ENCODE data around the gene INSM1. TPM values are rescaled to one million over a fixed set of nuclear protein-coding genes. Genes with fewer than 3 reads are reported as not detected.

The INSM1 gene
- total RNA-seq, 2 experiments from 2014 or later = not detected

- no peak for DNase-seq
- no peak overlapping the region for H3K4me3 Mint-ChIP-seq
- H3K27ac Mint-ChIP-seq = no peak overlapping the region
- no peaks in the 10 kb centered on the region for H3K36me3 Mint-ChIP-seq (ENCODE audit: low read depth)
- H3K4me1 Mint-ChIP-seq = peaks cover 19% of the 10 kb centered on the region
- POLR2A ChIA-PET = no interaction called here
- H3K9me3 Mint-ChIP-seq = no peaks in the 10 kb centered on the region
- CTCF ChIA-PET = no interaction called here
- H3K27me3 Mint-ChIP-seq = peaks cover 65% of the 10 kb centered on the region
These were observed 3.1 kb upstream of the INSM1 start for GRCh38 chr20:20364593-20365479.

- H3K4me3 Mint-ChIP-seq = no peak overlapping the region
These were observed 2.3 kb upstream of the INSM1 start for GRCh38 chr20:20365480-20366161.

DNA sequence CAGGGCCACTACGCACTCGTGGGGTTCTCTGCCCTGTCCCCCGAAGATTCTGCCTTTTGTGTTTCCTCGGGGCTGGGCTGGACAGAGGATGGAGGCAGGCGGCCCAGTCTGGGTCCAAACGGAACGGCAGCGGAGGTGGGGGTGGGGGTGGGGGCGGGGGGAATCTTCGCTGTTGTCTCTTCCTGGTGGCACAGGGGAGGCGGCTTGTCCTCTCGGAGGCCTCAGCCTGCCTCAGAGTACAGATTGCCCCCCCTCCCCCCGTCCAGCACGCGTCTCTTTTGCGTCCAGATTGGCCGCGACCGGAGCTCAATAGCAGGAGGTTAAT lies 1.4 kb upstream of the INSM1 start:
- Mint-ChIP-seq H3K27me3 (peaks cover 67% of the 10 kb centered on the region), H3K36me3 (ENCODE audit: low read depth) (no peaks in the 10 kb centered on the region), H3K27ac (no peak overlapping the region), H3K4me1 (peaks cover 15% of the 10 kb centered on the region), H3K4me3 (peak overlapping the region; percentile 35), H3K9me3 (no peaks in the 10 kb centered on the region)
- POLR2A ChIA-PET = no interaction called here
- no peak for DNase-seq
- CTCF ChIA-PET = interaction anchor here (0.6 kb wide), 2 partner anchors 414 to 488 kb away, joined by 3 to 4 read pairs; no protein-coding TSS in a partner anchor

More at GRCh38 chr20:20365480-20366161, 2.3 kb upstream of the INSM1 start:
- Mint-ChIP-seq H3K27ac (no peak overlapping the region), H3K27me3 (peaks cover 69% of the 10 kb centered on the region), H3K9me3 (no peaks in the 10 kb centered on the region), H3K36me3 (ENCODE audit: low read depth) (no peaks in the 10 kb centered on the region), H3K4me1 (peaks cover 17% of the 10 kb centered on the region)
- ChIA-PET CTCF (no interaction called here), POLR2A (no interaction called here)
- DNase-seq = no peak

- H3K4me1 Mint-ChIP-seq = peaks cover 15% of the 10 kb centered on the region
- no peak for DNase-seq
- H3K9me3 Mint-ChIP-seq = no peaks in the 10 kb centered on the region
- no peak overlapping the region for H3K4me3 Mint-ChIP-seq
- ChIA-PET CTCF (interaction anchor here (0.6 kb wide), 2 partner anchors 413 to 487 kb away, joined by 3 to 4 read pairs; no protein-coding TSS in a partner anchor), POLR2A (no interaction called here)
- H3K27ac Mint-ChIP-seq = no peak overlapping the region
- H3K27me3 Mint-ChIP-seq = peaks cover 67% of the 10 kb centered on the region
- H3K36me3 Mint-ChIP-seq (ENCODE audit: low read depth) = no peaks in the 10 kb centered on the region
These were observed 879 bp upstream of the INSM1 start for GRCh38 chr20:20366876-20367574.

DNA sequence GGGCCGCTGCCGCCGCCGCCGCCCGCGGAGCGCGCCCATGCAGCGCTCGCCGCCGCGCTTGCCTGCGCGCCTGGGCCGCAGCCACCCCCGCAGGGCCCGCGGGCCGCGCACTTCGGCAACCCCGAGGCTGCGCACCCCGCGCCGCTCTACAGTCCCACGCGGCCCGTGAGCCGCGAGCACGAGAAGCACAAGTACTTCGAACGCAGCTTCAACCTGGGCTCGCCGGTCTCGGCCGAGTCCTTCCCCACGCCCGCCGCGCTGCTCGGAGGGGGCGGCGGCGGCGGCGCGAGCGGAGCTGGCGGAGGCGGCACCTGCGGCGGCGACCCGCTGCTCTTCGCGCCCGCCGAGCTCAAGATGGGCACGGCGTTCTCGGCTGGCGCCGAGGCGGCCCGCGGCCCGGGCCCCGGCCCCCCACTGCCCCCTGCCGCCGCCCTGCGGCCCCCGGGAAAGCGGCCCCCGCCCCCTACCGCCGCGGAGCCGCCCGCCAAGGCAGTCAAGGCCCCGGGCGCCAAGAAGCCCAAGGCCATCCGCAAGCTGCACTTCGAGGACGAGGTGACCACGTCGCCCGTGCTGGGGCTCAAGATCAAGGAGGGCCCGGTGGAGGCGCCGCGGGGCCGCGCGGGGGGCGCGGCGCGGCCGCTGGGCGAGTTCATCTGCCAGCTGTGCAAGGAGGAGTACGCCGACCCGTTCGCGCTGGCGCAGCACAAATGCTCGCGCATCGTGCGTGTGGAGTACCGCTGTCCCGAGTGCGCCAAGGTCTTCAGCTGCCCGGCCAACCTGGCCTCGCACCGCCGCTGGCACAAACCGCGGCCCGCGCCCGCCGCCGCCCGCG lies 730 bp downstream of the INSM1 start:
- ChIA-PET POLR2A (no interaction called here), CTCF (interaction anchor here (0.6 kb wide), 1 partner anchor 83 kb away, joined by 3 read pairs; no protein-coding TSS in a partner anchor)
- Mint-ChIP-seq H3K27me3 (peaks cover 67% of the 10 kb centered on the region), H3K36me3 (ENCODE audit: low read depth) (no peaks in the 10 kb centered on the region), H3K9me3 (no peaks in the 10 kb centered on the region), H3K4me3 (no peak overlapping the region), H3K27ac (no peak overlapping the region), H3K4me1 (peaks cover 13% of the 10 kb centered on the region)
- DNase-seq = no peak

DNA sequence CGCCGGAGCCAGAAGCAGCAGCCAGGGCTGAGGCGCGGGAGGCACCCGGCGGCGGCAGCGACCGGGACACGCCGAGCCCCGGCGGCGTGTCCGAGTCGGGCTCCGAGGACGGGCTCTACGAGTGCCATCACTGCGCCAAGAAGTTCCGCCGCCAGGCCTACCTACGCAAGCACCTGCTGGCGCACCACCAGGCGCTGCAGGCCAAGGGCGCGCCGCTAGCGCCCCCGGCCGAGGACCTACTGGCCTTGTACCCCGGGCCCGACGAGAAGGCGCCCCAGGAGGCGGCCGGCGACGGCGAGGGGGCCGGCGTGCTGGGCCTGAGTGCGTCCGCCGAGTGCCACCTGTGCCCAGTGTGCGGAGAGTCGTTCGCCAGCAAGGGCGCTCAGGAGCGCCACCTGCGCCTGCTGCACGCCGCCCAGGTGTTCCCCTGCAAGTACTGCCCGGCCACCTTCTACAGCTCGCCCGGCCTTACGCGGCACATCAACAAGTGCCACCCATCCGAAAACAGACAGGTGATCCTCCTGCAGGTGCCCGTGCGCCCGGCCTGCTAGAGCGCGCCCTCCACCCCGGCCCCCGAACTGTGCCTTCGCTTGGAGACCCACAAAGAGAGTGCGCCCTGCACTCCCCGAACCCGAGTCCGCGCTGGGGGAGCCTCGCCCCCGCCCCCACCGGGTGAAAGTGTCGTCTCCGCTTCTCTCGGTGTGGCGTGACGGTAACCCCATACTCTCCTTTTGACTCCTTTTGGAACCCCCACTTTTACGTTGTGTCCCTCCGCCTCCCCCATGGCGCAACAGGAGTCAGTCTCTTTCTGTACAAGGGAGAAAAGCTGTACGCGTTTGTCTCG lies 1.6 kb downstream of the INSM1 start:
- Mint-ChIP-seq H3K36me3 (ENCODE audit: low read depth) (no peaks in the 10 kb centered on the region), H3K9me3 (no peaks in the 10 kb centered on the region), H3K27ac (peak overlapping the region; percentile 58), H3K4me1 (peaks cover 9% of the 10 kb centered on the region), H3K27me3 (peaks cover 70% of the 10 kb centered on the region), H3K4me3 (peak overlapping the region; percentile 62)
- CTCF ChIA-PET = no interaction called here
- DNase-seq = no peak
- POLR2A ChIA-PET = no interaction called here

DNA sequence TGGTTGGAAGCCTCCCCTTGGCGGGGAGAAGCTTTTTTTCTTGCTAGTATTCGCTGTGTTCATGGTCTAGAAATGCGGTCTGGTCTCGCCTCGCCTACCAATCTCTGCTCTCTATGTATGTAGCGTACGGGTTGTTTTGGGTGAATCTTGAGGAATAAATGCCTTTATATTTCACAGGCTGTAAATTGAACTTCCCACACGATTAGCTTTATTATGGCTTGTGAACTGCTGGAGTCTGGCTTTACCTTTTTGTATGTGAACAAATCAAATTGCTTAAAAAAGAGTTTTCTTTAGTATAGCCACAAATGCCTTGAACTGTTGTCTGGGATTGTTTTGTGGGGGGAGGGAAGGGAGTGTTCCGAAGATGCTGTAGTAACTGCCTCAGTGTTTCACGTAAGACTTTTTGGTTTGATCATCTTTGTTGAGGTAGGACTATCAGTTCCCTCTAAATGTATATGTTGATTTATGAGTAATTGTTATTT lies 2.2 kb downstream of the INSM1 start:
- peak overlapping the region; percentile 62 for H3K4me3 Mint-ChIP-seq
- H3K27me3 Mint-ChIP-seq = peaks cover 70% of the 10 kb centered on the region
- H3K9me3 Mint-ChIP-seq = no peaks in the 10 kb centered on the region
- H3K4me1 Mint-ChIP-seq = peaks cover 9% of the 10 kb centered on the region
- no peak for DNase-seq
- H3K27ac Mint-ChIP-seq = peak overlapping the region; percentile 58
- POLR2A ChIA-PET = no interaction called here
- CTCF ChIA-PET = no interaction called here
- H3K36me3 Mint-ChIP-seq (ENCODE audit: low read depth) = no peaks in the 10 kb centered on the region

GRCh38 chr20:20371083-20371482 lies 3.2 kb downstream of the INSM1 start:
- no peaks in the 10 kb centered on the region for H3K36me3 Mint-ChIP-seq (ENCODE audit: low read depth)
- H3K9me3 Mint-ChIP-seq = no peaks in the 10 kb centered on the region
- H3K27ac Mint-ChIP-seq = no peak overlapping the region
- DNase-seq = no peak
- no peak overlapping the region for H3K4me3 Mint-ChIP-seq
- peaks cover 7% of the 10 kb centered on the region for H3K4me1 Mint-ChIP-seq
- ChIA-PET POLR2A (interaction anchor here (0.7 kb wide), 1 partner anchor 1140 kb away, joined by 3 read pairs; no protein-coding TSS in a partner anchor), CTCF (interaction anchor here (1.4 kb wide), 1 partner anchor 45 kb away, joined by 3 read pairs; no protein-coding TSS in a partner anchor)
- H3K27me3 Mint-ChIP-seq = peaks cover 65% of the 10 kb centered on the region

GRCh38 chr20:20371681-20372080 lies 3.8 kb downstream of the INSM1 start:
- CTCF ChIA-PET = interaction anchor here (0.9 to 1.4 kb wide), 2 partner anchors 44 to 61 kb away, joined by 3 to 4 read pairs; no protein-coding TSS in a partner anchor
- H3K9me3 Mint-ChIP-seq = no peaks in the 10 kb centered on the region
- POLR2A ChIA-PET = interaction anchor here (0.7 kb wide), 1 partner anchor 1139 kb away, joined by 3 read pairs; no protein-coding TSS in a partner anchor
- no peaks in the 10 kb centered on the region for H3K36me3 Mint-ChIP-seq (ENCODE audit: low read depth)
- no peak overlapping the region for H3K27ac Mint-ChIP-seq
- peaks cover 6% of the 10 kb centered on the region for H3K4me1 Mint-ChIP-seq
- DNase-seq = no peak
- H3K4me3 Mint-ChIP-seq = no peak overlapping the region
- H3K27me3 Mint-ChIP-seq = peaks cover 61% of the 10 kb centered on the region

DNA sequence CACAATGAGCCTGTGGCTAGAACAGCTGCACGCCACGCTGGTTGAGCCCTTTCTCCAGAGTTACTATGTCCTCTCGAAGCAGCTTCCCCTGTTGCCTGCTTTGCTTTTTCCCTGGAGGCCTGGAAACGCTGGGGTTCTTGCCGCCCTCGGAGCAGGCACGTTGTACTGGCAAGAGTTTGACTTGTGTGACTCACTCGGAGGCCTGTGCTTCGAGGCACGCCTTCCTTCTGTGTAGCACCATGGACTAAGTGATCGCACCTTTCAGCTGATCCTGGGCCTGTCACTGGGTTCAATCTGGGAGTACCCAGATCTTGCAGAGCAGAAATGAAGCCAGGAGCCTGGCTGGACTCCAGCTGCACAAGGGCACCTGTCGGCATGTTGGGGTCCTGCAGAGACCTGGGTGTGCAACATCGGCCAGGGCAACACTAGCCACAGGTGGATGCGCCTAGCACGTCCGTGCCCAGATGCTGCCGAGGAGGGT lies 5.2 kb downstream of the INSM1 start:
- Mint-ChIP-seq H3K4me3 (no peak overlapping the region), H3K27me3 (peaks cover 56% of the 10 kb centered on the region), H3K27ac (no peak overlapping the region), H3K9me3 (no peaks in the 10 kb centered on the region), H3K4me1 (peaks cover 4% of the 10 kb centered on the region), H3K36me3 (ENCODE audit: low read depth) (no peaks in the 10 kb centered on the region)
- CTCF ChIA-PET = no interaction called here
- DNase-seq = no peak
- POLR2A ChIA-PET = no interaction called here

GRCh38 chr20:20375862-20376261 lies 8.0 kb downstream of the INSM1 start:
- ChIA-PET CTCF (no interaction called here), POLR2A (no interaction called here)
- H3K36me3 Mint-ChIP-seq (ENCODE audit: low read depth) = peaks cover under 1% of the 10 kb centered on the region
- no peaks in the 10 kb centered on the region for H3K4me1 Mint-ChIP-seq
- H3K9me3 Mint-ChIP-seq = peaks cover 1% of the 10 kb centered on the region
- H3K27me3 Mint-ChIP-seq = peaks cover 44% of the 10 kb centered on the region
- no peak overlapping the region for H3K27ac Mint-ChIP-seq
- no peak overlapping the region for H3K4me3 Mint-ChIP-seq
- no peak for DNase-seq
